Neuronal stem cell (in vitro differentiated cells): ENCODE results near the gene PCED1B.

Experiments used
- DNase-seq: peaks from one replicate; pipeline ENCODE4 v3.0.0-alpha.2; 2013; ENCODE audit warnings: low spot score
- H2AFZ ChIP-seq: one replicate; pipeline ENCODE4 v1.6.1; 2013; ENCODE audit warnings: mild to moderate bottlenecking, low read length, inconsistent platforms
- H2AK5ac ChIP-seq: 2 replicates; pipeline ENCODE4 v1.6.1; 2013; ENCODE audit warnings: low read depth, mild to moderate bottlenecking, inconsistent platforms, low read length, moderate library complexity, mixed read lengths
- H2BK120ac ChIP-seq: 2 replicates; pipeline ENCODE4 v1.6.1; 2013; ENCODE audit warnings: low read depth, mild to moderate bottlenecking, inconsistent platforms, low read length, moderate library complexity, mixed read lengths
- H2BK12ac ChIP-seq: one replicate; pipeline ENCODE4 v1.6.1; 2013; ENCODE audit warnings: low read length, inconsistent platforms
- H2BK15ac ChIP-seq: 2 replicates; pipeline ENCODE4 v1.6.1; 2013; ENCODE audit warnings: mild to moderate bottlenecking, low read length, inconsistent platforms, mixed read lengths
- H2BK5ac ChIP-seq: one replicate; pipeline ENCODE4 v1.6.1; 2013; ENCODE audit warnings: inconsistent platforms, mild to moderate bottlenecking, low read length, moderate library complexity
- H3K14ac ChIP-seq: one replicate; pipeline ENCODE4 v1.6.1; 2013; ENCODE audit warnings: low read length, inconsistent platforms
- H3K18ac ChIP-seq: 2 replicates; pipeline ENCODE4 v1.6.1; 2013; ENCODE audit warnings: low read length, inconsistent platforms
- H3K23ac ChIP-seq: 2 replicates; pipeline ENCODE4 v1.6.1; 2013; ENCODE audit warnings: low read depth, mild to moderate bottlenecking, mixed read lengths, low read length, inconsistent platforms; ENCODE audit not compliant: poor library complexity
- H3K27ac ChIP-seq: replicated peaks from 3 replicates; pipeline ENCODE4 v1.5.1; 2013; ENCODE audit warnings: low read length, inconsistent platforms
- H3K27me3 ChIP-seq, 3 experiments: 2 replicates each; pipeline ENCODE4 v1.6.1; 2013; ENCODE audit warnings: low read length in 3 of 3, mild to moderate bottlenecking in 2 of 3, inconsistent platforms in 1 of 3, low read depth in 1 of 3, mixed read lengths in 1 of 3, moderate library complexity in 1 of 3; ENCODE audit not compliant: control insufficient read depth in 3 of 3, insufficient read depth in 3 of 3
- H3K36me3 ChIP-seq, 2 donors: replicated peaks in 1 of 2; 2 replicates each; pipeline ENCODE4 v1.6.1; 2013; ENCODE audit warnings: low read length in 2 of 2; ENCODE audit not compliant: control insufficient read depth in 2 of 2, insufficient read depth in 2 of 2
- H3K4ac ChIP-seq: 2 replicates; pipeline ENCODE4 v1.6.1; 2013; ENCODE audit warnings: inconsistent platforms, mild to moderate bottlenecking, low read length, moderate library complexity
- H3K4me1 ChIP-seq, 2 donors: 1 replicate in 1 of 2; 2 replicates in 1 of 2; pipeline ENCODE4 v1.6.1; 2013; ENCODE audit warnings: low read length in 2 of 2, low read depth in 1 of 2; ENCODE audit not compliant: control insufficient read depth in 2 of 2, insufficient read depth in 1 of 2
- H3K4me2 ChIP-seq: one replicate; pipeline ENCODE4 v1.6.1; 2013; ENCODE audit warnings: mild to moderate bottlenecking, low read length, inconsistent platforms; ENCODE audit not compliant: insufficient read depth, poor library complexity, severe bottlenecking
- H3K4me3 ChIP-seq, 2 donors: 2 replicates each; pipeline ENCODE4 v1.5.1; 2013; ENCODE audit warnings: low read length in 2 of 2, mild to moderate bottlenecking in 2 of 2, inconsistent platforms in 1 of 2, moderate library complexity in 1 of 2
- H3K79me1 ChIP-seq: one replicate; pipeline ENCODE4 v1.6.1; 2013; ENCODE audit warnings: low read depth, mild to moderate bottlenecking, inconsistent platforms, low read length, moderate library complexity
- H3K9ac ChIP-seq: one replicate; pipeline ENCODE4 v1.6.1; 2013; ENCODE audit warnings: mild to moderate bottlenecking, low read depth, low read length, inconsistent platforms; ENCODE audit not compliant: poor library complexity
- H3K9me3 ChIP-seq, 2 donors: replicated peaks in 1 of 2; 2 replicates each; pipeline versions ENCODE3 to v1.6.1; 2013; ENCODE audit warnings: low read length in 2 of 2, mild to moderate bottlenecking in 2 of 2, inconsistent platforms in 1 of 2, low read depth in 1 of 2, mixed read lengths in 1 of 2, moderate library complexity in 1 of 2; ENCODE audit not compliant: control insufficient read depth in 2 of 2, insufficient read depth in 1 of 2
- H4K8ac ChIP-seq: one replicate; pipeline ENCODE4 v1.6.1; 2013; ENCODE audit warnings: low read depth, mild to moderate bottlenecking, inconsistent platforms, low read length, moderate library complexity
- H4K91ac ChIP-seq: one replicate; pipeline ENCODE4 v1.6.1; 2013; ENCODE audit warnings: low read length, low read depth, mild to moderate bottlenecking, inconsistent platforms; ENCODE audit not compliant: poor library complexity
- WGBS, 2 donors: extraction: QIAGEN DNeasy Blood & Tissue Kit; methylation state at CpG; one replicate each; pipeline ENCODE4 v1.1.7; 2013; ENCODE audit warnings: missing lambda C conversion rate in 2 of 2, mixed read lengths in 1 of 2; ENCODE audit not compliant: insufficient read length in 2 of 2, insufficient replicate concordance in 1 of 2; ENCODE audit errors: extremely low coverage in 2 of 2; 5-methylcytosine and 5-hydroxymethylcytosine counted together

Gene PCED1B

DNA sequence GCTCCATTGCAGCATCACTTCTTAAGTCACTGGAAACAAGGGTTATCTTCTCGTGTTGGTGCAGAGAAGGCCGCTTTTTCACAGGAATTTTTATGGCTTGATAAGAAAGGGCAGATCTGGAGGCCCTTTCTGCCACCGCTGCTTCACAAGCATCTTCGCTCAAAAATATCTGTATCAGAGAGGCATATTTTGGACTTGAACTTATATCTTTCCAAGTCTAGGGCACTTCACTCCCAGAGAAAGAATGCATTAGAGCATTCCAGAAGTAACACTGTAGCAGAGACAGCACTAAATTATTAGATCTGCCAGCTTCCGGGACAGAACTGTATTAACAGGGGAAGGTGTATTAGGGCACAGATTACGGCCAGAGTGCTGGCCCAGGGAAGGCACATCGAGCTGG lies 152.0 kb downstream of the PCED1B start:
- Histone ChIP-seq H2AK5ac (no peak overlapping the region), H2AFZ (no peak overlapping the region), H3K27ac (no peak overlapping the region), H3K27me3 (no peaks in the 10 kb centered on the region), H3K4me3 (no peak overlapping the region), H3K23ac (no peak overlapping the region), H3K18ac (no peak overlapping the region), H4K8ac (no peak overlapping the region), H3K4me2 (no peak overlapping the region), H4K91ac (no peak overlapping the region), H2BK5ac (no peak overlapping the region), H3K79me1 (no peaks in the 10 kb centered on the region), H2BK12ac (no peak overlapping the region), H2BK15ac (no peak overlapping the region), H3K4ac (no peak overlapping the region), H3K4me1 (no peaks in the 10 kb centered on the region), H3K9ac (no peak overlapping the region), H3K9me3 (peaks cover 0 to 3% of the 10 kb centered on the region in 2 donors), H2BK120ac (no peak overlapping the region), H3K36me3 (no peaks in the 10 kb centered on the region), H3K14ac (no peak overlapping the region)
- no peak for DNase-seq
- WGBS, 2 donors: no CpG with 5 or more reads among the region's 7 CpGs

DNA sequence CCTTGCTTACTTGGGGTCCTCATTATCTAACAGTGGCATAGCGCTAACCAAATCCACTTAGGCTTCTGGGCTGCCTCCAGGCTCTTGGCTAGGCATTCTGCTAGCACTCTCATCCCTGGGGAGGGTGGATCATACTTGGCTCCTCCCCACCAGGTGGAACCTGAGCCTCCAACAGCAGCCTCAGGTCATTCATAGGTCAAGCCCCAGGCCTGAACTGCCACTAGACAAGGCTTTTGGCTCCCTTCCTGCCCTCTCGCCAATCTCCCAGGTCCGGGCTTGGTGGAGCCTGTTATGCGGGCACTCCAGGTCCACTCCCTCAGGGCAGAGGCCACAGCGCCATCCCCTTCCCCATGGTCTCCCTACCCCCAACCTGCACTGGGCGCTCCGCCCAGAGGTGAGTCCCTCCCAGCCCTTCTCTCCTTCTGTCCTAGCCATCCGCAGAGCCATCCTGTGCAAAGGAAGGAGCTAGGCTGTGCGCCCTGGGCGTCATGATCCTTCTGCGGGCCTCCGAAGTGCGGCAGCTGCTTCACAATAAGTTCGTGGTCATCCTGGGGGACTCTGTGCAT lies 155.2 kb downstream of the PCED1B start:
- no peak overlapping the region for H4K91ac ChIP-seq
- H4K8ac ChIP-seq: no peak overlapping the region
- H3K27ac ChIP-seq: no peak overlapping the region
- no peak overlapping the region for H2AK5ac ChIP-seq
- no peak overlapping the region for H3K18ac ChIP-seq
- H2BK12ac ChIP-seq: no peak overlapping the region
- H2BK120ac ChIP-seq: no peak overlapping the region
- H3K14ac ChIP-seq: no peak overlapping the region
- H2BK15ac ChIP-seq: no peak overlapping the region
- H3K79me1 ChIP-seq: no peaks in the 10 kb centered on the region
- H3K9ac ChIP-seq: no peak overlapping the region
- H2BK5ac ChIP-seq: no peak overlapping the region
- no peaks in the 10 kb centered on the region for H3K36me3 ChIP-seq
- H3K23ac ChIP-seq: no peak overlapping the region
- peaks cover 0 to 3% of the 10 kb centered on the region in 2 donors for H3K9me3 ChIP-seq
- no peak overlapping the region for H3K4me3 ChIP-seq
- WGBS, 2 donors: no CpG with 5 or more reads among the region's 14 CpGs
- no peaks in the 10 kb centered on the region for H3K27me3 ChIP-seq
- H3K4me2 ChIP-seq: no peak overlapping the region
- no peaks in the 10 kb centered on the region for H3K4me1 ChIP-seq
- no peak overlapping the region for H2AFZ ChIP-seq
- H3K4ac ChIP-seq: no peak overlapping the region
- no peak for DNase-seq

DNA sequence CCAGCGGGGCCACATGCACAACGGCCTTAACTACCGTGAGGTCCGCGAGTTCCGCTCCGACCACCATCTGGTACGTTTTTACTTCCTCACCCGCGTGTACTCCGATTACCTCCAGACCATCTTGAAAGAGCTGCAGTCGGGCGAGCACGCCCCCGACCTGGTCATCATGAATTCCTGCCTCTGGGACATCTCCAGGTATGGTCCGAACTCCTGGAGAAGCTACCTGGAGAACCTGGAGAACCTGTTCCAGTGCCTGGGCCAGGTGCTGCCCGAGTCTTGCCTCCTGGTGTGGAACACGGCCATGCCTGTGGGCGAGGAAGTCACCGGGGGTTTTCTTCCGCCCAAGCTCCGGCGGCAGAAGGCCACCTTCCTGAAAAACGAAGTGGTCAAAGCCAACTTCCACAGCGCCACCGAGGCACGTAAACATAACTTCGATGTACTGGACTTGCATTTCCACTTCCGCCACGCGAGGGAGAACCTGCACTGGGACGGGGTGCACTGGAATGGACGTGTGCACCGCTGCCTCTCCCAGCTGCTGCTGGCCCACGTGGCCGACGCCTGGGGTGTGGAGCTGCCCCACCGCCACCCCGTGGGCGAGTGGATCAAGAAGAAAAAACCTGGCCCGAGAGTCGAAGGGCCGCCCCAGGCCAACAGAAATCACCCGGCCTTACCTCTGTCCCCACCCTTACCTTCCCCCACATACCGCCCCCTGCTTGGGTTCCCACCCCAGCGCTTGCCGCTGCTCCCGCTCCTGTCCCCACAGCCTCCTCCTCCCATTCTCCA lies 156.0 kb downstream of the PCED1B start:
- Histone ChIP-seq H2BK15ac (no peak overlapping the region), H2BK5ac (no peak overlapping the region), H2BK120ac (no peak overlapping the region), H3K4me2 (no peak overlapping the region), H3K4me1 (no peaks in the 10 kb centered on the region), H3K23ac (peak overlapping the region; percentile 69), H2BK12ac (no peak overlapping the region), H4K8ac (no peak overlapping the region), H3K14ac (no peak overlapping the region), H3K79me1 (no peaks in the 10 kb centered on the region), H3K27ac (no peak overlapping the region), H2AFZ (no peak overlapping the region), H3K9ac (no peak overlapping the region), H3K9me3 (peaks cover 0 to 3% of the 10 kb centered on the region in 2 donors), H3K36me3 (no peaks in the 10 kb centered on the region), H3K4ac (no peak overlapping the region), H3K4me3 (no peak overlapping the region), H3K27me3 (no peaks in the 10 kb centered on the region), H2AK5ac (no peak overlapping the region), H4K91ac (no peak overlapping the region), H3K18ac (peak overlapping the region; percentile 21)
- WGBS, 2 donors: no CpG with 5 or more reads among the region's 48 CpGs
- DNase-seq: no peak

DNA sequence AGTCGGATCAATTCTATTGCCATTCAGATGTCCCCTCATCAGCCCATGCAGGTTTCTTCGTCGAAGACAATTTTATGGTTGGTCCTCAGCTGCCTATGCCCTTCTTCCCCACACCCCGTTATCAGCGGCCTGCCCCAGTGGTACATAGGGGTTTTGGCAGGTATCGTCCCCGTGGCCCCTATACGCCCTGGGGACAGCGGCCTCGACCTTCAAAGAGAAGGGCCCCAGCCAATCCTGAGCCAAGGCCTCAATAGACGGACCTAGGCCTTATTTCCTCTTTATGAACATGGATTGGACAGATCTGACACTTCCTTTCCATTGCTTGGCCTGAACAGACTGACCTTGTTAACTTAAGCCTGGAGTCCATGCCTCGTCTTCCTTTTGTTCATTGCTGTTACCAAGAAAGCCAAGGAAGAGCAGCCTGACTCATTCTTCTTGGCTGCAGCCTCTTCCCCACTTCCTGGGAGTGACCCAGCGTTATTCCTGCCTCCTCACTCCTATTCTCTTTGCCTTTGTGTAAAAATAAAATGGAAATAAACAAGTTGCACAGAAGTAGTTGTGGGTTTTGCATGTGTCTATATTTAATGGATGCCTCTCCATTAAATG lies 156.8 kb downstream of the PCED1B start:
- Histone ChIP-seq H3K4me1 (no peaks in the 10 kb centered on the region), H3K36me3 (no peaks in the 10 kb centered on the region), H3K9me3 (peaks cover 0 to 3% of the 10 kb centered on the region in 2 donors), H4K91ac (no peak overlapping the region), H4K8ac (no peak overlapping the region), H2AK5ac (no peak overlapping the region), H3K18ac (no peak overlapping the region), H3K4me3 (no peak overlapping the region), H2BK12ac (no peak overlapping the region), H3K27ac (no peak overlapping the region), H3K4ac (no peak overlapping the region), H3K9ac (no peak overlapping the region), H2AFZ (no peak overlapping the region), H2BK15ac (no peak overlapping the region), H3K23ac (no peak overlapping the region), H2BK120ac (no peak overlapping the region), H2BK5ac (no peak overlapping the region), H3K14ac (no peak overlapping the region), H3K4me2 (no peak overlapping the region), H3K79me1 (no peaks in the 10 kb centered on the region), H3K27me3 (no peaks in the 10 kb centered on the region)
- no peak for DNase-seq
- no CpG with 5 or more reads among the region's 13 CpGs for WGBS, 2 donors
